CD4-positive, alpha-beta T cell treated with Interleukin-12 subunit alpha and Interleukin-12 subunit beta, for 1 hour (primary cell): Measurements from ENCODE around the gene FAM111B.
A peak's percentile ranks its signal among the peaks of the same experiment; 100 is the strongest.
"Not testable (repeated sequence)": the region's sequence is repeated elsewhere in the genome, so short reads cannot be mapped to it uniquely, and the experiment has no call there.

Experiments used
- DNase-seq: peaks from one replicate; pipeline ENCODE4 v3.0.0-alpha.2; 2020

FAM111B gene

DNA sequence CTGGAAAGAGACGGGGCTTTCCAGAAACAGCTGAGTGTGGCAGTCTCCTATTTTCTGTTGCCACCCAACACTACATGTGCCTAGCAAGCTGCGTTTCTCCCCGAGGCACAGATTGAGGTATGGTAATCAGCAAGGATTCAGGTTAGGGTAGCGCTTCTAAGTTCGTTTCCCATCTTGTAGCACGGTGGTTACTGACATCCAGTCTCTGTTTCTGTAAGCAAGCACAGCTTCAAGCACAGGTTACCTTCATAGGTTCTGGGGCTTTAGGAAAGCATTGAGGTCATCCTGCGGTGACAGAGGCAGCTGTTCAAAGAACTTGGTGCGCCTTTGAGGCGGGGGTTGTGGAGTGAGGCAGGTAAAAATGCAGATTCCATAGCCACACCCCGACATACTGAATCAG lies 684 bp downstream of the FAM111B start:
- not testable (repeated sequence) for DNase-seq

DNA sequence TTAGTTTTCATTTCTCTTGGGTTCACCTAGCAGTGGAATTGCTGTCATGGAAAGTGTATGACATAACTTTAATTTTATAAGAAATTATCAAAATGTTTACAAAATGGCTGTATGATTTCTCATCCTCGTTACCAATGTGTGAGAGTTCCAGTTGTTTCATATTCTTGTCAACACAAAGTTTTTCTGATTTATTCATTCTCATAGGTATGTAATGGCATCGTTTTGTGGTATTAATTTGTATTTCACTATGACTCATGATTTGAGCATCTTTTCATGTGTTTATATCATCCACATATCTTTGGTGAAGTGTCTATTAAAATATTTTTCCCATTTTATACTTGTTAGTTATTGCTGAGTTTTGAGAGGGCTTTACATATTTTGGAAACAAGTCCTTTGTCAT lies 5.5 kb downstream of the FAM111B start:
- DNase-seq = no peak

DNA sequence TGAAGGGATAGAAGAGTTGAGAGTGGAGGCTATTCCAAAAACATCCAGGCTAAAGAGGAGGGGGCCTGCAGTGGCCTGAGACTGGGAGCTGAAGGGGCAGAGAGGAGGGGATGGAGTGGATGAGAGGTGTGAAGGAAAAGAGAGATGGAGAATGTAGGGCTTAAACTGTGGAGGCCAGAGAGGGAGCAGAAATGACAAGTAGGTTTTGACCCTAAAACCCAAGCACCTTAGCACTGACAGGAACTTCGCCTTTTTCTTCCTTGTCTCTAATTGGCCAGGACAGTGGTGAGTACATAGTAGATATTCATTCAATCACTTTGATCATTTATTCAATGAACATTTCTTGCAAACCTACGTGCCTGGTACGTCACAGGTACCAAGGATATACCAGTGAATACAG lies 7.3 kb downstream of the FAM111B start:
- DNase-seq = no peak

DNA sequence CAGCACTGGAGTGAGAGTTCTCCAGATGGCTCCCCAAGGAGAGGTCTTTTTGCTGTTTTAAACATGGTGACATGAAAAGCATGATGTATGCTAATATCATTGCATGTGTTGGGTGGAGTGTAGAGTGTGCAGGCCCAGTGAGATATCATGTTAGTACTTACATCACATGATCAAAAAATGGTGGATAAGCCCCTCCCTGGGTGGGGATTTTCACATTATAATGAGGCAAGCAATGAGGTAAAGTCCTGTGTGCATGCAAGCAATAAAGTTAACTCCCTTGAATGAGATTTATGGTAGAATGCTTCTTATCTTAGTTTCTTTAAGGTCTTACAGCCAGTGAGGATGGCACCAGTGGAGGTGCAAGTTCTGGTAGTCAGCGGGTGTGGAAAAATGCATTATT lies 8.5 kb downstream of the FAM111B start:
- no peak for DNase-seq

DNA sequence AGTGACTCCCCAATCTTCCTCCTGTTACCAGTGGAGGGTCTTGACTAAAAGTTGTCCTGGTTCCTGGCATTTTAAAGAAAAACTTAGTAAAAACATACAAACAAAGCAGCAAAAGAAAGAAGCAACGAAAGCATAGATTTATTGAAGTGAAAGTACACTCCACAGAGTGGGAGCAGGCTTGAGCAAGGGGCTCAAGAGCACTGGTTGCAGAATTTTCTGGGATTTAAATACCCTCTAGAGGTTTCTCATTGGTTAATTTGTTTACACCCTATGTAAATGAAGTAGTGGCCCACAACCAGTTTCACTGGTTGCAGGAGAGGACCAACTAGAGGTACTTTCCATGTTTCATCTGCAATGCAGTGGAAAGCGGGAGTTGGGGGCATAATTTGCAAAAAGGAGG lies 10.7 kb downstream of the FAM111B start:
- no peak for DNase-seq

DNA sequence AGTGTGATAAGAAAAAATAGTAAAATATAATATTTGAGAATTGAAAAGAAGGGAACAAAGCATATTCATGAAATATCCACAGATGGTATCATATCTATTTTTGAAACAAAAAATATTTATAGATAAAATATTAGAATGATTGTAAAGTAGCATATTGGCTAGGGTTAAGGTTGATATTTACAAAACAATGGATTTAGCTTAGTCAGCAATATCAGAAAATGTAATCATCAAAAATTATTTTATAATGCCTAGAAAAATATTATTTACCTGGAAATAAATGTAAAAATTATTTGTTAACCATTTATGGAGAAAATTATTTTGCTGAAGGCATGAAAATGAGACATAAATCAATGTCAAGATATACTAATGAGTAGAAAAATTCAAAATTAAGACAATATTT lies 12.8 kb downstream of the FAM111B start:
- no peak for DNase-seq

DNA sequence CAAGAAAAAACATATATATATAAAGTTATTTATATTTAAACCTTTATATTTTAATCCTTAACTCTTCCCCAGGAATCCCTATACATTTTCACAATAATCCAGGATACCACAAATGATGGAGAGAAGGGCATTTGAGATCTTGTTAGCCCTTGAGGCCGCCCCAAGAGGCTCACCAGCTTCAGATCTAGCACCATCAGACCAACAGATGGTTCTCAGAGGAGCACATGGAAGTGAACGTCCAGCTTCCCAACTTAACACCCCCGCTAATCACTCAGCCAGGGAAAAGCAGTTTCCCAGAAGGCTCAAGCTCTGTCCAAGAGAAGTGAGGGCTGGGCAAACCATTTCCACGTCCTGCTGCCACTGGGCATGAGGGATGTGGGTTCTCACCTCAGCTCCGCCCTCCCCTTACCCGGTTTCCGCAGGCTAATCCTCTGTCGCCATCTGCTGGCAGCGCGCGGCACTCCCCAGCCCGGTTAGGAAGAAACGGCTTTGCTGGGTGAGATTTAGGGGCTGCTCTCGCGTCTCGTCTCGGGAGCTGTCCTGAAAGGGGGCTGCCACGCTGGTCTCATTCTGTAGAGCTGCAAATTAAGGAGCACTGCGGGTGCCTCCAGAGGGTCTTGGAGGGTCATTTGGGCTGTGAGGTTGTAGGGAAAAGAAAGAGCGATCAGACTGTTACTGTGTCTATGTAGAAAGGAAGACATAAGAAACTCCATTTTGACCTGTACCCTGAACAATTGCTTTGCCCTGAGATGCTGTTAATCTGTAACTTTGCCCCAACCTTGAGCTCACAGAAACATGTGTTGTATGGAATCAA lies 28.8 kb downstream of the FAM111B start:
- peak; percentile 88 for DNase-seq

DNA sequence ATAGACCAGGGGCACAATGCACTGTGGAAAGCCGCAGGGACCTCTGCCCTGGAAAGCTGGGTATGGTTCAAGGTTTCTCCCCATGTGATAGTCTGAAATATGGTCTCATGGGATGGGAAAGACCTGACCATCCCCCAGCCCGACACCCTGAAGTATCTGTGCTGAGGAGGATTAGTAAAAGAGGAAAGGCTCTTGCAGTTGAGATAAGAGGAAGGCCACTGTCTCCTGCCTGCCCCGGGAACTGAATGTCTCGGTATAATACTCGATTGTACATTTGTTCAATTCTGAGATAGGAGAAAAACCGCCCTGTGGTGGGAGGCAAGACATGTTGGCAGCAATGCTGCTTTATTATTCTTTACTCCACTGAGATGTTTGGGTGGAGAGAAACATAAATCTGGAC lies 29.5 kb downstream of the FAM111B start:
- not testable (repeated sequence) for DNase-seq

DNA sequence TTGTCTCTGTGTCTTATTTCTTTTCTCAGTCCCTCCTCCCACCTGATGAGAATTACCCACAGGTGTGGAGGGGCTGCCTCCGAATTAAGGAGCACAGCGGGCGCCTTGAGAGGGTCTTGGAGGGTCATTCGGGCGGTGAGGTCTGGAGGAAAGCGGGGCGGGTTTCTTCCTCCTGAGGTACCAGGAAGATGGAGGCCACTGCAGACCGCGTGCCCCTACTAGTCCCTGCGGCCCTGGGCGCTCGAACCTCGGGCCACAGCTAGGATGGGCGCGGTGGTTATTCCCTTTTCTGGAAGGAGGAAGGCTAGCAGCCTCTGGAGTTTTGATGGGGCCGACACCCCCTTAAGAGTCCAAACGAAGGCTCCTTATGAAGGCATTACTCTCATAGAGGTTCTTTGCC lies 30.2 kb downstream of the FAM111B start:
- DNase-seq = no peak

DNA sequence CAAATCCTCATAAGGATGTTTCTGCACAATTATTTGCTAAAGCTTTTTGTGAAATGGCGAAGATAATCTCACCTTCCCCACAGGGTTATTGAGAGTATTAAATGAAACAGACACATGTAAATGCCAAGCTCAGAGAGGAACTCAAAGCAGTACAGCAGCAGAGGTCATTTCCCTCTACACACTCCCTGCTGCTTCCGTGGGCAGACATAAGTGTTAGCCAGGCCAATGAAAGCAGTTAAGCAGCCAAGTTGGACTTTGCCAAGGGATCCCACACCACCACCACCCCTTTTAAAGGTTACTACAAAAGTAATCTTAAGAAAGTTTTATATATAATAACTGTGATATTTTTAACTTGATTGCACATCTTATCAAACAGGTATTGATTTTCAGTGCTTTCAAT lies 31.6 kb downstream of the FAM111B start:
- no peak for DNase-seq

DNA sequence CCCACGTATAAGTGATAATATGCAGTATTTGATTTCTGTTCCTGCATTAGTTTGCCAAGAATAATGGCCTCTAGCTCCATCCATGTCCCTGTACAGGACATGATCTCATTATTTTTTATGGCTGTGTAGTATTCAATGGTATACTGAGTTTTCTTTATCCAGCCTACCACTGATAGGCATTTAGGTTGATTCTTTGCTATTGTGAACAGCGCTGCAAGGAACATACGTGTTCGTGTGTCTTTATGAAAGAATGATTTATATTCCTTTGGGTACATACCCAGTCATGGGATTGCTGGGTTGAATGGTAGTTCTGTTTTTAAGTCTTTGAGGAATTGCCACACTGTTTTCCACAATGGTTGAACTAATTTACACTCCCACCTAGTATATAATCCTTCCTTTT lies 34.2 kb downstream of the FAM111B start:
- no peak for DNase-seq

DNA sequence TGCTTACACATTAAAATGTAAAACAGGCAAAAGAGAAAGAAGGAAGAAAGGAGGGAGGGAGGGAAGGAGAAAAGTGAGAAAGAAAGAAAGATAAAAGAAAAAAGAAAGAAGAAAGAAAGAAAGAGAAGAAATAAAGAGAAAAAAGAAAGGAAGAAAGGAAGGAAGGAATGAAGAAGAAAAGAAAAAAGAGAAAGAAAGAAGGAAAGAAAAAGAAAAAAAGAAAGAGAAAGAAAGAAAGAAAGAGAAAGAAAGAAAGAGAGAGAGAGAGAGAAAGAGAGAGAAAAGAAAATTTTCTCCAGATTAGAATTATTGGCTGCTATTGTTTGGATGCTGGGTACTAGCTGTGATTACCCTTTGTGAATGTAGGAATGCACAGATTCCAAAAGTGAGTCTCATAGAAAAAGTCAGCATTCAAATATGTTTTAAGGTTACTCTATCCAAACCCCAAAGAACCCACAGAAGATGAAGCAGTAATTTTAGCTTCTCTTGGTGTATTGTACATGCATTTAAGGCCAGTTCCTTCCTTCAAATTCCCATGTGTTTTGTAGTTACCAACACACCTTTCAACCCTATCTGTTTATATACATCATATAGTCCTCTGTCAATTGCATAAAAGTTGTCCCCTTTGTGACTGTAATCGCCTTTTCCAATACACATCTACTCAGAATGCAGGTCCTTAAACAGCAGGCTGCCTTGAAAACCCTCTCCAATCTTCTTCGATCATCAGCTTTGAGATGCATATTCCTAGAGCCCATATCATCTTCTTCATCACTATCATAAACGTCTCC lies 34.8 kb downstream of the FAM111B start:
- no peak for DNase-seq

DNA sequence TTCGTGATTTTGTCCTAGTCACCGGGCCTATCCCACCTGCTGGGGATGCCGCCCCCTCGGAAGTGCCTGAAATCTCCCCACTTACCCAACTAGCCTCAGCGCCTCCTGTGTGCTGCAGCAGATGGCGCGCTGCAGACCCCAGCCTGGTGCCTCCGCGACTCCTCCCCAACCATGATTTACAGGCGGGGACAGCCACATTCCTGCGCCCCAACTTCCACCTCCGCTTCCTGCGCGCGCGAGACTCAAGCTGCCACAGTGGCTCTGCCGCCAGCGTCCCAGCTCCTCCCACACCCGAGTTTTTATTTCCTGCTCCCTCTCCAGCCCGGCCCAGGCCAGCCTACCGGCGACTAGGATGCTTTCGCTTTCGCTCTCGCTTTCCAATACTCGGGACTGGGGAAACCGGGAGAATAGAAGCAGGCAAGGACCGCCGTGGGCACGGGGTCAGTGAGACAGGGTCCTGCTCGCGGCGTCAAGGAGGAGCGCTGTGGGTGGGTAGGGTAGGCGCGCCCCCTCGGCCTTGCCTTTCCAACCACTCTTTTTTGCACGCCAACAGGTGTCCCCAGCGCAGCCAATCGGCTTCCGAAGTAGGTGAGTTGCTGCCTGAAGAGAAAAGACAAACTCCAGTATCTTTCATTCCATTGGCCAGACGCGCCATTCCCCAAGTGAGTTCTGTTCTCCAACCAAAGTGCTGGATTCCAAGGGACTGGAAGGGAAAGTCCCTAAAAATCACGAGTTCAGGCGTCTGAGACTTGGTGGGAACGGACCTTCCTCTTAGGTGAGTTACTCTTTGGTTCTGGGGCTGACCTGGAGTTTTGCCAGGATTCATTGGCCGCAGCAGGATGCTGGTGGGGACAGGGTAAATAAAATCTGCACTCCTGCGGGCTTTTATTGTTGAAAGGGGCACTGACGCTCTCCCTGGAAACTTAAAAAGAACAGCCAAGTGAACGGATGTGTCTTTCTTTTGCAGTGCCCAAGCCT lies 35.8 kb downstream of the FAM111B start, which contains the start of gene FAM111A:
Gene FAM111A (plus strand): TSS at position 327 of the 978 bp plus-strand sequence. CDS start 6,017 bp downstream, outside the sequence.
- DNase-seq = peak; percentile 89

DNA sequence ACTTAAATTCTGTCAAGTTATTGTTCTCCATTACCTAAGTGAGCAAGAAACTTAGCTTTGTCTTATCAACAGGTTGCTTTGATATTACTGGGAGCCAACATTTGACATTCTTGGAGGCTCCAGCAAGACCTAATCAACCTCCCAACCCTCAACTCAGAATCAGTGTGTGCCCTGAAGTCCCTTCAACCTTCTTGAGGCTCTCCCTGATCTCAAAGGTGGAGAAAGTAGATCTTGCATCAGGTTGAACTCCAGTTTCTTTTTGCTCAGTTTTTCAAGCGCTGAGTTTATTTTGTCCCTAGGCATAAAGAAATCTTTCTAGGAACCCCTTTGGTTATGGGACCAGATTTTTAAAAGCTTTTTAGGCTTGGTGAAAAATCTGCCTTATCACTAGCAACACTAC lies 37.1 kb downstream of the FAM111B start:
- DNase-seq = no peak

DNA sequence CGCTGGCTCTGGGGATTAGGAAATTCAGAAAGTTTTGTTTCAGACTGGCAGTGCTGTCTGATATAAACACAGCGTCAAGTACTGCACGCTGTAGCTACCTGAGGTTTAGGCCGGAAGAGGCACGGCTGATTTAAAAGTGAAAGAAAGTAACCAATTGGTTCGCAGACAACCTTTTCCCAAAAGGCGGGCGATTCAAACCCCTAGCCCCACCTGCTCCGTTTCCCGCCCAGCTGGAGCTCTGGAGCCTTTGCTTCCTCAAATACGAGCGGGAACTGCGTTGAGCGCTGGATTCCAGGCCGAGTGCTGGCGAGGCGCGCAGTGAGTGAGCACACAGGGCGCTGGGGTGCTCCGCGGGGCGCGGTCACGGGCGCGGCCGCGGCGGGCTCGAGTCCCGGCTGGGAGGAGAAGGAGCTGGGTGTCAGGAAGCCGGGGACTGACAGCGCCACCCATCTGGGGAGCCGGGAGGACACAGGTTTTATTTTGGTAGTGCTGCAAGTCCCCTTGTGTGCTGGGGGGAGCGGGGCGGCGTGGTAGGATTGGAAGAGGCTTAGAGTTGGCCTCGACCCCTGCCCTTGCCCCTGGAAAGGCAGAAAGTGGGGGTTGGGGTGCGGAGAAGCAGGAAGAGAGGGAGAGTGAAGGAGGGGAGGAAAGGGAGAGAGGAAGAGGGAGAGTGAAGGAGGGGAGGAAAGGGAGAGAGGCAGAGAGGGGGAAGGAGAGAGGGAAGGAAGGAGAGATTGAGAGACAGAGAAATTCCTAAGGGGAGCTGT lies 37.7 kb downstream of the FAM111B start:
- peak; percentile 82 for DNase-seq

DNA sequence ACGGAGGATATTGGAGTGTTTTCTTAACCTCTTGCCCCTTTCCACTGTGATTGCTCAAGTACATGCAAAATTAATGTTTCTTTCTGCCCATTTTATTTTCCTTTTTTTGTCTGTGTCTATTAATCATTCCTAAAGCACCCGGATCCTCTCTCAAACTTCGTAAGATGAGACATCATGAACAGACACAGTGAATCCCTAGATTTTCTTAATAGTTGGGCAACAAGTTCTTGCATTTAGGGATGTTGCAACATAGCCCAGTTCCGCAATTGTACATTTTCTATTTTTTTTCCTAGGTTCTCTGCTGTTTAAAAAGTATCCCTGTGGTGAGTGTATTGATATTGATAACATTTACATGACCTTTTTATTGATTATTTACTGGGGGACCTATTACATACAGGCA lies 38.5 kb downstream of the FAM111B start:
- DNase-seq = no peak

DNA sequence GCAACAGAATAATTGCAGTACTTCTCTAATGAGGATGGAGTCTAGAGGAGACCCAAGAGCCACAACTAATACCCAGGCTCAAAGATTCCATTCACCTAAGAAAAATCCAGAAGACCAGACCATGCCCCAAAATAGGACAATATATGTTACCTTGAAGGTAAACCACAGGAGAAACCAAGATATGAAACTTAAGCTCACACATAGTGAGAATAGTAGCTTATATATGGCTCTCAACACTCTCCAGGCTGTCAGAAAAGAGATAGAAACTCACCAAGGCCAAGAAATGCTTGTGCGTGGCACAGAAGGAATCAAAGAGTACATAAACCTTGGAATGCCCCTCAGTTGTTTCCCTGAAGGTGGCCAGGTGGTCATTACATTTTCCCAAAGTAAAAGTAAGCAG lies 44.7 kb downstream of the FAM111B start:
- no peak for DNase-seq

DNA sequence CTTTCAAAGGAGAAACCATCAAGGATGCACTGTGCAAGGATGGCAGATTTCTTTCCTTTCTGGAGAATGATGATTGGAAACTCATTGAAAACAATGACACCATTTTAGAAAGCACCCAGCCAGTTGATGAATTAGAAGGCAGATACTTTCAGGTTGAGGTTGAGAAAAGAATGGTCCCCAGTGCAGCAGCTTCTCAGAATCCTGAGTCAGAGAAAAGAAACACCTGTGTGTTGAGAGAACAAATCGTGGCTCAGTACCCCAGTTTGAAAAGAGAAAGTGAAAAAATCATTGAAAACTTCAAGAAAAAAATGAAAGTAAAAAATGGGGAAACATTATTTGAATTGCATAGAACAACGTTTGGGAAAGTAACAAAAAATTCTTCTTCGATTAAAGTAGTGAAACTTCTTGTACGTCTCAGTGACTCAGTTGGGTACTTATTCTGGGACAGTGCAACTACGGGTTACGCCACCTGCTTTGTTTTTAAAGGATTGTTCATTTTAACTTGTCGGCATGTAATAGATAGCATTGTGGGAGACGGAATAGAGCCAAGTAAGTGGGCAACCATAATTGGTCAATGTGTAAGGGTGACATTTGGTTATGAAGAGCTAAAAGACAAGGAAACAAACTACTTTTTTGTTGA lies 45.4 kb downstream of the FAM111B start:
- DNase-seq = no peak

DNA sequence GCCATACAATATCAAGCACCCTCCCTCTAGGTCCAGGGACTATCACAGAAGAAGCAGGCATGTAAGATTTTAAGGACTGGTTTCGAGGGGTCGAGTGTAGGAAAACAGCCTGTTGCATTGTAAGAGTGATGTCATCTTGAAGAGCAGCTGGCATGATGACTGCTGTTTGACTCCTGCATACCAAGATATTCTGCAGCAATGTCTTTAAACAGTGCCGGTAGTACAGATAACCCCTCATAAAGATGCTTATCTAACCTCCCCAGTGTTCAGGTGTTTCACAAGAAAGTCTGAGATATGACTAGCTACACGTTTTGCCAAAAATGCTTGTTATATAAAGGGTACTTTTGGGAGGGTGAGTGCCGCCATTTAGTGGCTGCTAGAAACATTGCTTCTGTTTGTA lies 47.6 kb downstream of the FAM111B start:
- DNase-seq = no peak

DNA sequence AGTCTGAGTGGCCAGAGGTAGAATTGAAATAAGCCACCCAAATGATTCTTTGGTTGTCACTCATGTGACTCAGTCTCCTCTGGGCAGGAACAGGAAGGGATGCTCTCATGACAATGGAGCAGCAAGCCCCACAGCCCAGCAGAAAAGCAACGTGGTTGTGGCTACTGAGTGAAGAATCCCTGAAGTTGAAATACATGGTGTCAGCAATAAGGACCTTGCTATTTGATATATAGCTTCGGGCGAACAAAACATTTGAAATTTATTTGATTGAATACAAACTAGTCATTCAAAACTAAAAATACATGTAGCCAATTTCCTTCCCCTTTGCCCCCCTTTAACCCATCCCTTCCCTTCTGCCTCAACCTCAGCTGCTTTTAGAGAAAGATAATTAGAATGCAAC lies 50.4 kb downstream of the FAM111B start:
- DNase-seq = no peak

DNA sequence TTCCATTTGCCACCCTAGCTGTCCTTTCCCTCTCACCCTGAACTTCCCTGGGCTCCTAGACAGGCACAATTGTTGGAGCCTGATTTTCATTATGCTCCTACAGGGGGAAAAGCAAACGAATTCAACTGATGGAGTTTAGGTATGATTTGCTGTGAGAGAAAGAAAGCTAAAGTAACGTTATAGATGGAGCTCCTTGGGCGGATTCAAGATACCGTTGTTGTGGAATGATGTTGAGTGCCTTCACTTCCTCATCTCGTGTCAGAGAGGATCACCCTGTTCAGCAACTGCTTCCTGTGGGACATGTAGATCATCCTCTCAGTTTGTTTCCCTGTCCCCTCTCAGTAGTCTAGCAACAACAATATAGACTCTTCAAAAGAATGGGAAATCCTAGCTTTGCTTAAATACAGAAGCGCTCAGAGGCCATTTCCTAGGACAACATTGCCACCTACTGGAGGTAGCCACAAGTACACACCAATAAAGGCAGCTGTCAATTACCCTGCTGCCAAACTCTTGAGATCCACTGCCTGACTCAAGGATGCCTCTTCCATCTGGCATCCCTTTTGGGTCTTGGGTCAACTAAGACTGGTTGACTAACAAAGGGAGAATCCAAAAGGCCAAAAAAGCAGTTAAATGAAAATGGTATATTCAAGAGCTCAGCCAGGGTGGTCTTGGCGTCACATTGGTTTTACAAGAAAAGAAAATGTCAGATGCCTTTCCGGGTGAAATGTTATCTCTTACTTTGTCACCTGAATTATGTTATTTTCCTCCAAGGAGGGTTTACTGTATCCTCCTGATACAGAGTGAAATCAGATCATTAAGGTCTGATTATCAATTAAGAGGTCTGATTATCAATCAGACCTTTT lies 51.4 kb downstream of the FAM111B start:
- peak; percentile 80 for DNase-seq
